GM18508 (cell line): ENCODE measurements around the gene TMC6.

Source experiments
- ATAC-seq: cut with Tn5 transposase; IDR thresholded peaks from one replicate; pipeline ENCODE4 v1.9.1; 2021; ENCODE audit warnings: moderate number of reproducible peaks; ENCODE audit not compliant: insufficient read depth, unreplicated experiment

Gene TMC6

GRCh38 chr17:78111016-78111726 lies 17.4 kb downstream of the TMC6 start:
- ATAC-seq = no peak

GRCh38 chr17:78110363-78111015 lies 18.1 kb downstream of the TMC6 start:
- ATAC-seq = no peak

DNA sequence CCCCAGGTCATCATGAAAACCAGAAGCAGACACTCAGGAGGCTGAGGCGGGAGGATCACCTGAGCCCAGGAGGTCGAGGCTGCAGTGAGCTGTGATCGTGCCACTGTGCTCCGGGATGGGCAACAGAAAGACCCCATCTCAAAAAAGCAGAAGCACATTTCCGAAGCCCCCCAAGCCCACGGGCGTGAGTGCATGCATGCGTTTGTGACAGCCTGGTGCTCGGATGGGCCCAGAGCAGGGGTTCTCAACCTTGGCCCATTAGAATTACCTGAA lies 19.1 kb downstream of the TMC6 start:
- ATAC-seq = no peak

DNA sequence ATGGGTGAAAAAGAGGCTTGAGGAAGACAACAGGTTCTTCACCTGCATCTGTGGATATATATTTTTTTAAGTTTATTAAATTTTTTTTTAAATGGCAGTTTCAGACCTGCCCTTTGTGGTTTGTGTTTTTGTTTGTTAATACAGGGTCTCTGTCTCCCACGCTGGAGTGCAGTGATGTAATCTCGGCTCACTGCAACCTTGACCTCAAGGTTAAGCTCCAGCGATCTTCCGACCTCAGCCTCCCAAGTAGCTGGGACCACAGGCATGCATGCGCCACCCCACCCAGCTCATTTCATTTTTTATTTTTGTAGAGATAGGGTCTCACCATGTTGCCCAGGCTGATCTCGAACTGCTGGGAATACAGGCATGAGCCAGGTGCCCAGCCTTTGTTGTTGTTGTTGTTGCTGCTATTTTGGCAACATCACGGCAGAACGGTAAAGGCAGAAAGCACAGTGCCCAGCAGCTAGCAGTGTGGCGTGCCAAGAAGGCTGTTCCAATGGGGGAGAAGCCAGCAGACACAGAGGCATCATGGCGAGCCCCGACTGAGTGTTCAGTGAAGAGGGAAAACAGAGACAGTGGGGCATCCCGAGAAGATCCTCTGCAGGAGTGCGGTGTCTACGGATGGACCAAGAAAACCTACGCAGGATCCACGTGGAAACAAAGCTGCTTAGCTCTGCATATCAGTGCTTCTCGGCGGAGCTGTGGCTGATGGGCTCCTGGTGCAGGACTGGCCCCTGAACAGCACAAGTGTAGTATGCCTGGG lies 19.6 kb downstream of the TMC6 start:
- ATAC-seq = no peak

- no peak for ATAC-seq
Observed at GRCh38 chr17:78107976-78108725, 20.4 kb downstream of the TMC6 start.

GRCh38 chr17:78107457-78107856 lies 21.1 kb downstream of the TMC6 start:
- ATAC-seq = no peak

DNA sequence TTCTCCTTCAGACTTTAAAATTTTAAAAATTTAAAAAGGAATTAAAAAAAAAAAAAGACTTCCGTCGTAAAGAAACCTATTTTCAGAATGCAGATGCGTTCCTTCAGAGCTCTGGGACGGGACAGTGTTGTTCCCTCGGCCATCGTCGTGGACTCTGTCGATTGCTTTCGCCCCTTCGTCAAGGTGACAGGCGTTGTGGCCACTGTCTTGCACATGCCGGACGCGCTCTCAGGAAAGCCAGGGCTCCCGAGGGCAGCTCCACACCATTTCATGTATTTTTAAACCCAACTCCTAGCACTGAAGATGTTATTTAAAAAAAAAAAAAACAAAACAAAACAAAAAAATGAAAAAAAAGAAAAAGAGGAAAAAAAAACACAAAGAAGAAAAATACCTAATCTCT lies 22.3 kb downstream of the TMC6 start:
- ATAC-seq = no peak

- no peak for ATAC-seq
Observed at GRCh38 chr17:78105551-78105950, 23.0 kb downstream of the TMC6 start.

GRCh38 chr17:78105101-78105500 lies 23.5 kb downstream of the TMC6 start:
- no peak for ATAC-seq

- ATAC-seq = no peak
Observed at GRCh38 chr17:78104540-78104941, 24.0 kb downstream of the TMC6 start.

DNA sequence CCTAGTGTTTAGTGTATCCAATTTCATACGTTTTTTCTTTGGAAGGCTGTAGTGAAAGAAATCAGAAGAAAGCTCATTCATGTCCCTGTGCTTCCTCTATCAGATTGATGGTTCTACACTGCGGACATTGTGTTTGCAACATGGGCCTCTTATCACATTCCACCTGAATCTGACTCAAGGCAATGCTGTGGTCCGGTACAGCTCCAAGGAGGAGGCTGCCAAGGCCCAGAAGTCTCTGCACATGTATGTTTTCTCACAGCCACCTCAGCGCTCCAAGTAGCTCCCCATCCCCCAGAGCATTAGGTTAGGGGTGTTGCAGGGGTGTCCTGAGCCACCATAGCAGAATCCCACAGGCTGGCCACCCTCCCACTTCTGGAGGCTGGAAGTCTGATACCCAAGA lies 25.2 kb downstream of the TMC6 start:
- ATAC-seq = no peak

DNA sequence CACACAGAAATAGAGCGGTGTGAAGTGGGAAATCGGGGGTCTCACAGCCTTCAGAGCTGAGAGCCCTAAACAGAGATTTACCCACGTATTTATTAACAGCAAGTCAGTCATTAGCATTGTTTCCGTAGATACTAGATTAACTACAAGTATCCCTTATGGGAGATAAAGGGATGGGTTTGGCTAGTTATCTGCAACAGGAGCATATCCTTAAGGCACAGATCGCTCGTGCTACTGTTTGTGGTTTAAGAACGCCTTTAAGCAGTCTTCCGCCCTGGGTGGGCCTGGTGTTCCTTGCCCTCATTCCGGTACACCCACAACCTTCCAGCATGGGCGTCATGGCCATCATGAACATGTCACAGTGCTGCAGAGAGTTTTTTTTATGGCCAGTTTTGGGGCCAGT lies 27.0 kb downstream of the TMC6 start:
- no peak for ATAC-seq

DNA sequence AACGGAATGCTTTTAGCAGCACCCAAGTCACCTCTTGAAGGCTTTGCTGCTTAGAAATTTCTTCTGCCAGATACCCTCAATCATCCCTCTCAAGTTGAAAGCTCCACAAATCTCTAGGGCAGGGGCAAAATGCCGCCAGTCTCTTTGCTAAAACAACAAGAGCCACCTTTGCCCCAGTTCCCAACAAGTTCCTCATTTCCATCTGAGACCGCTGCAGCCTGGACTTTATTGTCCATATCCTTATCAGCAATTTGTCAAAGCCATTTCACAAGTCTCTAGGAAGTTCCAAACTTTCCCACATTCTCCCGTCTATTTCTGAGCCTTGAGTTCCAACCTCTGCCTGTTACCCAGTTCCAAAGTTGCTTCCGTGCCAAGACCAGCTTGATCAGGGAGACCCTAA lies 27.4 kb downstream of the TMC6 start:
- no peak for ATAC-seq

GRCh38 chr17:78096093-78096492 lies 32.5 kb downstream of the TMC6 start:
- ATAC-seq = no peak

- ATAC-seq = no peak
Observed at GRCh38 chr17:78095035-78095434, 33.5 kb downstream of the TMC6 start.

- no peak for ATAC-seq
Observed at GRCh38 chr17:78092794-78093324, 35.7 kb downstream of the TMC6 start.

DNA sequence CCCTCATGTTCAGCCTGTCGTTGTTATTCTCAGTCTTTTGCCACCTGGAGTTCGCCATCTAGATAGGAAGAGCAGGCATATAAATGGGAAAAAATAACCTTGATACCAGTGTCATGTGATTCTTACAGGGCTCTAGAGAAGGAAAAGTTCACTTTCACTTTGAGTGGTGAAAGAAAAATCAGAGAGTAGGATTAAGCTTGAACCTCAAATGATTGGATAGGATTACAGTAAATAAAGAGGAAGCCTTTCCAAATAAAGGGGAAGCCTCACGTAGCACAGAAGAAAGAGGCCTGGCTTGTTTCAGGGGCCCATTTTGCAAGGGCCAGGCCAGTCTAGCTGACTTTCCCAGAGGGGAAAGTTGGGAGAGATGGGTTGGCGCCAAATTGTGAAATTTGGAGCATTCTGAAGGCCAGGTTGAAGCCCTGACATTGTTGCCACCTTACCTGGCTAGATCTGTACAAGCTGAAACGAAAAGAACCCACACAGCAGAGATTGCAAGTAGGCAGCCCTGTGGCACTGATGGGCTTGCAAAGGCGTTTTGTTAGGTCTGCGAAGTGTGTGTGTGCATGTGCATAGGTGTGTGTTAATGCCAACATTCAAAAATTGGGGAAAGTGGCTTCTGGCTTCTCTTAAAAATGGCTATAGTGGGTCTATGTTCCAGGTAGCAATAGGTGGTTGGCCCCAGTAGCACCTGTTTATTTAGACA lies 38.8 kb downstream of the TMC6 start:
- no peak for ATAC-seq

DNA sequence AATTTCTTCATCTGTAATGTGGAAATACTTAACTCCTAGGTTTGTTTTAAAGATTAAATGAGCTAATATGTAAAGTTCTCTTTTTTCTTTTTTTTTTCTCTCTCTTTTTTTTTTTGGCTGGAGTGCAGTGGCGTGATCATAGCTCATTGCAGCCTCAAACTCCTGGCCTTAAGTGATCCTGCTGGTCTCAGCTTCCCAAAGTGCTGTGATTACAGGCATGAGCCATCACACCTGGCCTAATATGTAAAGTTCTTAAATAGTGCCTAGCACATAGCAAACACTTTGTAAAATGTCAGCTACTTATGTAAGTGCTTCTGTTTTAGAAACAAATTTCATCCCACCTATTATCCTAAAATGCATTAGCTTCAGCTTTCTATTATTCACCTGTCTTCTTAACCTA lies 40.0 kb downstream of the TMC6 start:
- no peak for ATAC-seq

GRCh38 chr17:78086740-78087139 lies 41.8 kb downstream of the TMC6 start:
- ATAC-seq = no peak

GRCh38 chr17:78082988-78083387 lies 45.6 kb downstream of the TMC6 start:
- ATAC-seq = no peak
